ENCODE results near the gene EIF4A3.

DNA sequence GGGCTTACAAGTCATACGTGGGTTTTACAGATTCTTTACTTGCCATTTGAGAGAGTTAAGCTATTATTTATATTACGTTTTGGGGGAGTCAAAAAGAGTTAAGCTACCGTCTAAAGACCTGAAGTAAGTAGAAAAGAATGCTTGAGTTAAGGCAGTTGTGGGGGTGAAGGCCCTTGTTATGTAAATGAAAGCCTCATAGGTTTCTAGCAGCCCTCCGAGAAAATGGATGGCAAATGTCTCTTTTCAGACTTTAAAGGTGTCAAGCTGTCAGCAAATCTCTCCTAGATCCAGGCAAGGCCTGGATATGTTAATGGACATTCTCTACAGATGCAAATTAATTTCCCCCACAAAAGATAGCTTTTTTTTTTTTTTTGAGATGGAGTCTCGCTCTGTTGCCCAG lies 7.2 kb upstream of the EIF4A3 start:
- TF ChIP-seq EGR1 (conservative IDR thresholded peaks at IDR 0.05): no peak
- no peak for TF ChIP-seq POLR2A (conservative IDR thresholded peaks at IDR 0.05)
- TF ChIP-seq NFYB (IDR thresholded peaks at IDR 0.05; ENCODE audit: extremely low read depth, insufficient read length): no peak
- no peak for TF ChIP-seq IRF2 (CRISPR knock-in tag; IDR thresholded peaks at IDR 0.05)
- no peak for TF ChIP-seq PHF8 (IDR thresholded peaks at IDR 0.05; ENCODE audit: borderline replicate concordance, low read length)
- no peak for TF ChIP-seq HES1 (IDR thresholded peaks at IDR 0.05; ENCODE audit: low read depth)
